Lower lobe of right lung (tissue), 2 donors: ENCODE results near the gene CA12. TPM values are rescaled to one million over a fixed set of nuclear protein-coding genes. Genes with fewer than 3 reads are reported as not detected.

Experiments used
- ATAC-seq, 2 donors: fragments of 200-7000 bp; cut with Tn5 transposase; one replicate each; pipeline ENCODE4 v1.9.1; 2020 to 2022; ENCODE audit warnings: mild to moderate bottlenecking in 2 of 2, moderate library complexity in 2 of 2
- DNase-seq: peaks from one replicate; pipeline ENCODE4 v3.0.0-alpha.2; 2020
- H3K27ac ChIP-seq: fragments of 200-600 bp; one replicate; pipeline ENCODE4 v1.8.0; 2022
- H3K27me3 ChIP-seq: fragments of 200-600 bp; one replicate; pipeline ENCODE4 v1.8.0; 2022; ENCODE audit warnings: low read depth
- H3K36me3 ChIP-seq: fragments of 200-600 bp; one replicate; pipeline ENCODE4 v1.8.0; 2022; ENCODE audit warnings: mild to moderate bottlenecking
- H3K4me1 ChIP-seq: fragments of 200-600 bp; one replicate; pipeline ENCODE4 v1.8.0; 2022
- H3K4me3 ChIP-seq: fragments of 200-600 bp; one replicate; pipeline ENCODE4 v1.8.0; 2022; ENCODE audit warnings: mild to moderate bottlenecking
- H3K9me3 ChIP-seq: fragments of 200-600 bp; one replicate; pipeline ENCODE4 v1.8.0; 2022
- CTCF ChIP-seq: fragments of 200-600 bp; IDR thresholded peaks from one replicate; pipeline ENCODE4 v1.8.0; 2022; ENCODE audit warnings: antibody characterized with exemption, mild to moderate bottlenecking
- intact Hi-C: fragments of 100-400 bp; cut with DNase I; formaldehyde crosslinking; loops from one replicate; pipeline ENCODE4 v1.11.0; 2022
- total RNA-seq: library from RNA; stranded (reverse); fragmentation: NEBNext Ultra II Directional; extraction: Animal tissue kit (Norgen Biotek cat#: 25700); gene quantifications from one replicate; pipeline ENCODE4 v1.2.1, GENCODE V29; 2021
- donor health status: DM: no; HTN: yes; CAD: no; lungs with severe emphysema.

CA12 gene
- total RNA-seq, 1 donor from 2014 or later, result 4.9 TPM

- no peak overlapping the region for H3K27ac ChIP-seq
- no peak for TF ChIP-seq CTCF
- peaks cover 5% of the 10 kb centered on the region for H3K27me3 ChIP-seq
- ATAC-seq (no peak), DNase-seq (no peak)
- H3K4me3 ChIP-seq, result no peak overlapping the region
- no peaks in the 10 kb centered on the region for H3K9me3 ChIP-seq
- intact Hi-C loops, result no loop called here
- peaks cover 26% of the 10 kb centered on the region for H3K4me1 ChIP-seq
- no peaks in the 10 kb centered on the region for H3K36me3 ChIP-seq
These were observed 10.2 kb upstream of the CA12 start for GRCh38 chr15:63391669-63392360.

- DNase-seq (no peak), ATAC-seq (no peak)
- intact Hi-C loops, result no loop called here
- peaks cover 16% of the 10 kb centered on the region for H3K4me1 ChIP-seq
- TF ChIP-seq CTCF, result no peak
- H3K27me3 ChIP-seq, result peaks cover 5% of the 10 kb centered on the region
- H3K9me3 ChIP-seq, result no peaks in the 10 kb centered on the region
- H3K27ac ChIP-seq, result no peak overlapping the region
- H3K4me3 ChIP-seq, result no peak overlapping the region
- no peaks in the 10 kb centered on the region for H3K36me3 ChIP-seq
These were observed 9.0 kb upstream of the CA12 start for GRCh38 chr15:63390689-63391088.

- Histone ChIP-seq H3K9me3 (no peaks in the 10 kb centered on the region), H3K4me3 (no peak overlapping the region), H3K27me3 (peaks cover 5% of the 10 kb centered on the region), H3K4me1 (peaks cover 16% of the 10 kb centered on the region), H3K27ac (no peak overlapping the region), H3K36me3 (no peaks in the 10 kb centered on the region)
- TF ChIP-seq CTCF, result no peak
- ATAC-seq (peak; percentile 22 to 53), DNase-seq (peak; percentile 77)
- intact Hi-C loops, result no loop called here
These were observed 8.4 kb upstream of the CA12 start for GRCh38 chr15:63389902-63390670.

DNA sequence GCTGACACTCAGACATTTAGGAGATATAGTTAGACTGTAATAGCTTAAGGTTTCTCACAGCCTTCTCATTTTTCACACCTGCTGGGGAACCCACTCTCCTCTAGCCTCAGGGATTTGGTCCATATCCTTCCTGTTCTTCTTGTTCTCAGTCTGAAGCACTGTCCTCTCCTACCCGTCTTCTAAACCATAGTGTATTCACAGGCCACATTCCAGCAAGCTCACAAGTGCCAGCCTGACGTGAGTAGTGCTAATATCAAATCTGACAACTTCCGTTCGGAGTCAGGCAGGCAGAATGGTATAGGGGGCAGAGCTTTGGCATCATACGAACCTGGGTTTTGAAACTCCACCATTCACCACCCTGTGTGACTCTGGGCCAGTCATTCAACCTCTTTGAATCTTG, 6.9 kb upstream of the CA12 start:
- no peak for TF ChIP-seq CTCF
- Histone ChIP-seq H3K27me3 (peaks cover 5% of the 10 kb centered on the region), H3K4me3 (no peak overlapping the region), H3K27ac (no peak overlapping the region), H3K4me1 (peaks cover 16% of the 10 kb centered on the region), H3K36me3 (no peaks in the 10 kb centered on the region), H3K9me3 (no peaks in the 10 kb centered on the region)
- ATAC-seq (peak; percentile 18 to 48), DNase-seq (no peak)
- intact Hi-C loops, result no loop called here

DNA sequence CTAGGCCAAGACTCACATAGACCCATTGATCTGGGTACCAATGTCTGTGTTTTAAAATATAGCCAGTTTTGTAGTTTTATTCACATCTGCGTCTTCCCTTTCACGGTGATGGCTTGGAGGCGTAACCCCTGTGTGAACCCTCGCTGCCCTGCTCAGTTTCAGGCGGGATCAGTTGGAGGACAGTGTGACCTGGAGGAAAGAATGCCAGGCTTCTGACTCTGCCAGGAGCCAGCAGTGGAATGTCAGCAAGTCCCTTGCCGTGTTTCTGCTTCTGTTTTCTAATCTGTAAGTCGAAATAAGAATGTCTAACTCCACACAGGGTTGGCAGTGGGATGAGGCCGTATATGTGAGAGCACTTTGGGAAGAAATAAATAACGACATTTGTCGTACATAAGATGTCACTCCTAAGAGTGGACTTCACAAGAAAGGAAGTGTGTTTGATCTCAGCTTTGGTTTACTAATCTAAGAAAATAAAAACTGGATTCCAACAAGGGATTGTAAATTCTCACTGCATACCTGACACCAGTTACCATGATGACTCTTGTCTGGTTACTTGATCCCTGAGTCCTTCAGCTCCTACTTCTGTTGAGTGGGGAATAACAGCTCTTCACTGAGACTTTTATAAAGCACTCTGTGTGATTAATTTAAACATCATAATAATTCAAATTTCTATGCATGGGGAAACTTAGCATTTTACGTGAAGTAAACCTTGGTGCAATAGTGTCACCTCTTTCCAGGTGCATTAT, 6.3 kb upstream of the CA12 start:
- Histone ChIP-seq H3K36me3 (no peaks in the 10 kb centered on the region), H3K9me3 (no peaks in the 10 kb centered on the region), H3K27me3 (peaks cover 6% of the 10 kb centered on the region), H3K4me3 (no peak overlapping the region), H3K4me1 (peaks cover 16% of the 10 kb centered on the region), H3K27ac (no peak overlapping the region)
- TF ChIP-seq CTCF, result no peak
- intact Hi-C loops, result no loop called here
- DNase-seq (no peak), ATAC-seq (peak; percentile 57 to 66)
